ENCODE measurements around the gene SPATA2. TPM values are rescaled to one million over a fixed set of nuclear protein-coding genes. Genes with fewer than 3 reads are reported as not detected.

Gene SPATA2
- total and polyA plus RNA-seq, 2 of the 8 experiments (the other 6 are each of a cell fraction or from before 2014, with no cell fraction given): 11.0 to 13.0 TPM

- Histone ChIP-seq H2BK120ac (replicated peaks; ENCODE audit: low read depth, low read length) (no peak overlapping the region), H4K20me1 (replicated peaks in 1 of 2; ENCODE audit: control insufficient read depth in 1 of 2, insufficient read depth in 2 of 2, low read length in 2 of 2) (peaks cover 0 to 4% of the 10 kb centered on the region in 2 experiments), H3K27me3 (replicated peaks in 1 of 4; ENCODE audit: control insufficient read depth in 3 of 4, extremely low read depth in 1 of 4, insufficient read depth in 3 of 4, low read length in 3 of 4) (no peaks in the 10 kb centered on the region), H4K91ac (replicated peaks; ENCODE audit: insufficient read length, low read length) (no peak overlapping the region), H3K9ac (replicated peaks in 1 of 4; ENCODE audit: extremely low read depth in 1 of 4, low read depth in 3 of 4, low read length in 3 of 4) (no peak overlapping the region), H3K14ac (ENCODE audit: insufficient read length) (no peak overlapping the region), H3K4me1 (replicated peaks in 1 of 4; ENCODE audit: control insufficient read depth in 3 of 4, insufficient read depth in 4 of 4, low read length in 3 of 4) (peaks cover 0 to 6% (median 3%) of the 10 kb centered on the region in 4 experiments; a peak in 2 of 7 replicates), H3K79me1 (ENCODE audit: low read depth, low read length) (peaks cover 3% of the 10 kb centered on the region), H3K23me2 (ENCODE audit: low read depth, low read length) (peaks cover 8% of the 10 kb centered on the region), H3K4me2 (ENCODE audit: insufficient read depth in 1 of 2, low read depth in 2 of 2, low read length in 2 of 2) (no peak overlapping the region), H2BK5ac (ENCODE audit: low read depth, low read length) (no peak overlapping the region), H2AK5ac (ENCODE audit: low read depth, low read length) (no peak overlapping the region), H2BK12ac (ENCODE audit: low read depth, low read length) (no peak overlapping the region), H3K27ac (ENCODE audit: low read depth, low read length) (no peak overlapping the region), H3K4ac (replicated peaks; ENCODE audit: insufficient read length, low read depth, low read length) (no peak overlapping the region), H2BK15ac (ENCODE audit: low read length) (no peak overlapping the region), H3K9me3 (ENCODE audit: insufficient read depth in 2 of 2, low read depth in 1 of 2, low read length in 1 of 2) (no peaks in the 10 kb centered on the region), H3K56ac (replicated peaks; ENCODE audit: insufficient read length, low read depth, low read length) (no peak overlapping the region), H2BK20ac (ENCODE audit: low read length) (no peak overlapping the region), H3K36me3 (ENCODE audit: control insufficient read depth in 2 of 4, insufficient read depth in 4 of 4, low read length in 3 of 4) (no peaks in the 10 kb centered on the region), H3K23ac (ENCODE audit: insufficient read length) (no peak overlapping the region), H3K18ac (ENCODE audit: extremely low read depth, low read length) (no peak overlapping the region), H2AFZ (ENCODE audit: low read length) (no peak overlapping the region), H4K8ac (ENCODE audit: extremely low read depth, insufficient read depth, low read length) (no peak overlapping the region), H3K79me2 (ENCODE audit: control insufficient read depth in 1 of 2, insufficient read depth in 2 of 2, low read length in 2 of 2) (peaks cover 3 to 16% of the 10 kb centered on the region in 2 experiments; a peak in 3 of 4 replicates), H3K4me3 (ENCODE audit: extremely low read depth in 1 of 4, insufficient read depth in 2 of 4, low read depth in 3 of 4, low read length in 4 of 4) (no peak overlapping the region), H4K5ac (ENCODE audit: insufficient read length, low read depth, low read length) (no peak overlapping the region)
- DNase-seq (ENCODE audit: low read depth in 1 of 2, low spot score in 2 of 2): no peak
- 73% methylated on average over 3 of the region's 3 CpGs; no CpG with 5 or more reads in 1 of the 2 experiments for WGBS, 2 experiments (ENCODE audit: extremely low coverage in 1 of 2, insufficient coverage in 1 of 2, insufficient read length in 1 of 2, insufficient replicate concordance in 2 of 2, low coverage in 1 of 2, low lambda C conversion rate in 2 of 2, missing lambda C conversion rate in 1 of 2)
- no peak for FAIRE-seq
- ChIA-PET POLR2A (ENCODE audit: partially characterized antibody) (no interaction called here), CTCF (ENCODE audit: partially characterized antibody) (interaction anchor here (0.5 to 1.3 kb wide), 5 partner anchors 9 to 73 kb away, joined by 3 to 5 read pairs (median 3); no protein-coding TSS in a partner anchor)
- TF ChIP-seq CTCF (IDR thresholded peaks at IDR 0.05; ENCODE audit: control extremely low read depth in 1 of 3, insufficient read depth in 1 of 3, low read depth in 1 of 3, low read length in 3 of 3): no peak
- TF ChIP-seq MAX (IDR thresholded peaks at IDR 0.05): no peak
Measured at GRCh38 chr20:49918446-49918845, 3.1 kb upstream of the SPATA2 start.

Measured in H1 (cell line).